B cell (primary cell): ENCODE data around the gene ICAM3. TPM values are rescaled to one million over a fixed set of nuclear protein-coding genes. Genes with fewer than 3 reads are reported as not detected.
A peak's percentile ranks its signal among the peaks of the same experiment; 100 is the strongest.

Experiments
- ATAC-seq: fragments of 200-7000 bp; cut with Tn5 transposase; one replicate; pipeline ENCODE4 v1.10.0; 2021; ENCODE audit warnings: low read depth, mild to moderate bottlenecking, moderate number of reproducible peaks, moderate library complexity
- CTCF ChIA-PET: fragments of 350-600 bp; sonication (Branson Sonifier 250); formaldehyde crosslinking; loops from one replicate; lab custom pipeline; 2021; ENCODE audit warnings: antibody characterized with exemption, inconsistent platforms; lab: Charles Lee
- POLR2A ChIA-PET: fragments of 350-600 bp; sonication (Branson Sonifier 250); formaldehyde crosslinking; loops from one replicate; lab custom pipeline; 2021; ENCODE audit warnings: antibody characterized with exemption; lab: Charles Lee
- DNase-seq: peaks from one replicate; pipeline ENCODE4 v3.0.0; 2013
- H2AFZ ChIP-seq: 2 replicates; pipeline ENCODE4 v1.6.1; 2012; ENCODE audit warnings: mild to moderate bottlenecking, low read depth, low read length; ENCODE audit not compliant: insufficient read depth, poor library complexity, severe bottlenecking
- H3K27ac ChIP-seq, 2 donors: 1 replicate in 1 of 2; 2 replicates in 1 of 2; pipeline ENCODE4 v1.5.1; 2012 to 2013; ENCODE audit warnings: low read length in 2 of 2, mild to moderate bottlenecking in 2 of 2, moderate library complexity in 1 of 2
- H3K27me3 ChIP-seq, 4 experiments: fragments of 200-600 bp in 1 of 4; sonication (generic) in 1 of 4; replicated peaks in 1 of 4; 1 replicate in 2 of 4; 2 replicates in 2 of 4; pipeline versions ENCODE4 v1.6.1 to v1.7.0; 2013 to 2016; ENCODE audit warnings: low read length in 3 of 4, mild to moderate bottlenecking in 2 of 4, mixed read lengths in 1 of 4, moderate library complexity in 1 of 4; ENCODE audit not compliant: insufficient read depth in 4 of 4, control insufficient read depth in 3 of 4; ENCODE audit errors: control extremely low read depth in 1 of 4
- H3K36me3 ChIP-seq, 2 experiments: replicated peaks in 1 of 2; 1 replicate in 1 of 2; 2 replicates in 1 of 2; pipeline versions ENCODE4 v1.6.1 to v1.7.1; 2013; ENCODE audit warnings: low read length in 1 of 2; ENCODE audit not compliant: insufficient read depth in 2 of 2, control insufficient read depth in 1 of 2; ENCODE audit errors: control extremely low read depth in 1 of 2, extremely low read depth in 1 of 2
- H3K4me1 ChIP-seq, 2 donors: fragments of 200-600 bp in 1 of 2; sonication (generic) in 1 of 2; 1 replicate in 1 of 2; 2 replicates in 1 of 2; pipeline versions ENCODE4 v1.5.1 to v1.6.1; 2013 to 2017; ENCODE audit warnings: low read length in 2 of 2; ENCODE audit not compliant: control insufficient read depth in 2 of 2, insufficient read depth in 2 of 2
- H3K4me2 ChIP-seq: replicated peaks from 2 replicates; pipeline ENCODE3; 2012; ENCODE audit warnings: mild to moderate bottlenecking, low read depth, low read length; ENCODE audit not compliant: poor library complexity, severe bottlenecking
- H3K4me3 ChIP-seq, 5 experiments: fragments of 200-600 bp in 1 of 5; sonication (generic) in 1 of 5; 1 replicate in 3 of 5; 2 replicates in 2 of 5; pipeline versions ENCODE4 v1.5.1 to v1.7.0; 2011 to 2016; ENCODE audit warnings: low read length in 4 of 5, mild to moderate bottlenecking in 4 of 5, low read depth in 2 of 5, control low read depth in 1 of 5, moderate library complexity in 1 of 5; ENCODE audit not compliant: insufficient read depth in 1 of 5; ENCODE audit errors: control extremely low read depth in 1 of 5, extremely low read depth in 1 of 5
- H3K79me2 ChIP-seq: fragments of 200-600 bp; sonication (generic); one replicate; pipeline ENCODE4 v1.6.0; 2016; ENCODE audit warnings: low read length; ENCODE audit not compliant: control insufficient read depth, insufficient read depth
- H3K9ac ChIP-seq: fragments of 200-600 bp; sonication (generic); 2 replicates; pipeline ENCODE4 v1.6.1; 2017; ENCODE audit warnings: mild to moderate bottlenecking, low read length, moderate library complexity
- H3K9me3 ChIP-seq, 3 donors: one replicate each; pipeline versions ENCODE4 v1.6.1 to v1.7.1; 2013; ENCODE audit warnings: low read length in 2 of 3; ENCODE audit not compliant: control insufficient read depth in 2 of 3, insufficient read depth in 1 of 3; ENCODE audit errors: control extremely low read depth in 1 of 3
- H4K20me1 ChIP-seq: 2 replicates; pipeline ENCODE4 v1.6.0; 2012; ENCODE audit warnings: mild to moderate bottlenecking, low read length; ENCODE audit not compliant: insufficient read depth, control insufficient read depth, poor library complexity, severe bottlenecking
- H3K27ac Mint-ChIP-seq: one replicate; pipeline ENCODE4 v1.8.0; 2021; ENCODE audit warnings: mixed read lengths
- H3K27me3 Mint-ChIP-seq: one replicate; pipeline ENCODE4 v1.8.0; 2021; ENCODE audit warnings: mixed read lengths
- H3K4me1 Mint-ChIP-seq: one replicate; pipeline ENCODE4 v1.8.0; 2021; ENCODE audit warnings: mixed read lengths
- H3K4me3 Mint-ChIP-seq: one replicate; pipeline ENCODE4 v1.8.0; 2021; ENCODE audit warnings: mixed read lengths
- H3K9me3 Mint-ChIP-seq: one replicate; pipeline ENCODE4 v1.8.0; 2022; ENCODE audit warnings: mixed read lengths; ENCODE audit not compliant: insufficient read depth
- CTCF ChIP-seq: fragments of 200-600 bp; IDR thresholded peaks from one replicate; pipeline ENCODE4 v1.8.0; 2022; ENCODE audit warnings: antibody characterized with exemption, mild to moderate bottlenecking
- EZH2 ChIP-seq: IDR thresholded peaks from 2 replicates; pipeline ENCODE4 v1.6.1; 2012; ENCODE audit warnings: borderline replicate concordance, low read depth, mild to moderate bottlenecking, moderate library complexity, low read length; ENCODE audit not compliant: insufficient read depth, poor library complexity, severe bottlenecking
- WGBS: methylation state at CpG from one replicate; pipeline ENCODE4 v1.1.5; 2013; ENCODE audit warnings: missing lambda C conversion rate; ENCODE audit not compliant: insufficient coverage; 5-methylcytosine and 5-hydroxymethylcytosine counted together
- intact Hi-C: fragments of 100-400 bp; cut with micrococcal nuclease; formaldehyde crosslinking; loops from one replicate; pipeline ENCODE4 v1.10.0; 2022
- polyA plus RNA-seq: library from polyadenylated mRNA; depleted of rRNA; stranded (reverse); fragments of >200 nt; gene quantifications from 2 replicates; pipeline ENCODE4 v1.2.3, GENCODE V29; 2012
- total RNA-seq, 2 donors: library from RNA; stranded (reverse); fragments of 120-200 nt in 1 of 2; gene quantifications; 1 replicate in 1 of 2; 2 replicates in 1 of 2; pipeline versions ENCODE4 v1.2.3 to v1.2.4, GENCODE V29; 2013 to 2022

ICAM3 gene
- total and polyA plus RNA-seq, 2 donors (not counting 1 experiment from before 2014, with no cell fraction given), result 119 to 223 TPM

GRCh38 chr19:10328558-10329429 lies 10.6 kb downstream of the ICAM3 start:
- DNase-seq (peak; percentile 4), ATAC-seq (no peak)
- Histone ChIP-seq H3K27ac (no peak overlapping the region), H3K9ac (no peak overlapping the region), H3K4me1 (peaks cover 8 to 15% of the 10 kb centered on the region in 2 donors), H4K20me1 (peaks cover 75% of the 10 kb centered on the region), H3K27me3 (no peaks in the 10 kb centered on the region), H3K79me2 (peaks cover 60% of the 10 kb centered on the region), H3K4me3 (no peak overlapping the region), H3K9me3 (peaks cover 0 to 3% (median 0%) of the 10 kb centered on the region in 3 donors), H2AFZ (no peak overlapping the region), H3K4me2 (no peak overlapping the region), H3K36me3 (peaks cover 0 to 59% of the 10 kb centered on the region in 2 experiments)
- 98% methylated on average over 41 of the region's 41 CpGs for WGBS
- Mint-ChIP-seq H3K4me3 (no peak overlapping the region), H3K4me1 (peaks cover 19% of the 10 kb centered on the region), H3K9me3 (no peaks in the 10 kb centered on the region), H3K27me3 (no peaks in the 10 kb centered on the region), H3K27ac (no peak overlapping the region)
- ChIA-PET CTCF (no interaction called here), POLR2A (no interaction called here)
- intact Hi-C loops, result no loop called here
- TF ChIP-seq EZH2, result no peak
- no peak for TF ChIP-seq CTCF

- no peak overlapping the region for H3K4me3 ChIP-seq
- Mint-ChIP-seq H3K4me1 (peaks cover 13% of the 10 kb centered on the region), H3K27ac (no peak overlapping the region), H3K4me3 (no peak overlapping the region), H3K9me3 (no peaks in the 10 kb centered on the region), H3K27me3 (no peaks in the 10 kb centered on the region)
- peaks cover 6 to 17% of the 10 kb centered on the region in 2 donors for H3K4me1 ChIP-seq
- H4K20me1 ChIP-seq, result peaks cover 82% of the 10 kb centered on the region
- H3K27ac ChIP-seq, result no peak overlapping the region
- peaks cover 62% of the 10 kb centered on the region for H3K79me2 ChIP-seq
- no peak for ATAC-seq
- no peak for DNase-seq
- no peaks in the 10 kb centered on the region for H3K9me3 ChIP-seq
- H2AFZ ChIP-seq, result no peak overlapping the region
- no peaks in the 10 kb centered on the region for H3K27me3 ChIP-seq
- ChIA-PET POLR2A (no interaction called here), CTCF (no interaction called here)
- TF ChIP-seq CTCF (no peak), EZH2 (no peak)
- peaks cover 0 to 68% of the 10 kb centered on the region in 2 experiments for H3K36me3 ChIP-seq
- intact Hi-C loops, result no loop called here
- no peak overlapping the region for H3K4me2 ChIP-seq
- no peak overlapping the region for H3K9ac ChIP-seq
- WGBS, result 95% methylated on average over 7 of the region's 7 CpGs
These were observed 11.6 kb downstream of the ICAM3 start for GRCh38 chr19:10327793-10328192.
